ENCODE data around the gene ERBB4.

GRCh38 chr2:211451642-211452041, 1087.0 kb downstream of the ERBB4 start:
- TF ChIP-seq CTCF (IDR thresholded peaks at IDR 0.05): no peak
- no peak for TF ChIP-seq POLR2A (IDR thresholded peaks at IDR 0.05)
